Activated CD8-positive, alpha-beta memory T cell treated with anti-CD3 and anti-CD28 coated beads for 36 hours (primary cell): ENCODE data around the gene OXGR1. TPM values are rescaled to one million over a fixed set of nuclear protein-coding genes. Genes with fewer than 3 reads are reported as not detected.

Experiments used
- CTCF ChIA-PET: fragments of 350-600 bp; sonication (Branson Sonifier 250); formaldehyde crosslinking; loops from one replicate; lab custom pipeline; 2021; ENCODE audit warnings: antibody characterized with exemption; lab: Charles Lee
- POLR2A ChIA-PET: fragments of 350-600 bp; sonication (Branson Sonifier 250); formaldehyde crosslinking; loops from one replicate; lab custom pipeline; 2021; ENCODE audit warnings: antibody characterized with exemption; lab: Charles Lee
- total RNA-seq, 2 experiments: library from RNA; stranded (reverse); gene quantifications; one replicate each; pipeline ENCODE4 v1.2.3, GENCODE V29; 2021

The OXGR1 gene
- total RNA-seq, 2 experiments from 2014 or later = not detected

DNA sequence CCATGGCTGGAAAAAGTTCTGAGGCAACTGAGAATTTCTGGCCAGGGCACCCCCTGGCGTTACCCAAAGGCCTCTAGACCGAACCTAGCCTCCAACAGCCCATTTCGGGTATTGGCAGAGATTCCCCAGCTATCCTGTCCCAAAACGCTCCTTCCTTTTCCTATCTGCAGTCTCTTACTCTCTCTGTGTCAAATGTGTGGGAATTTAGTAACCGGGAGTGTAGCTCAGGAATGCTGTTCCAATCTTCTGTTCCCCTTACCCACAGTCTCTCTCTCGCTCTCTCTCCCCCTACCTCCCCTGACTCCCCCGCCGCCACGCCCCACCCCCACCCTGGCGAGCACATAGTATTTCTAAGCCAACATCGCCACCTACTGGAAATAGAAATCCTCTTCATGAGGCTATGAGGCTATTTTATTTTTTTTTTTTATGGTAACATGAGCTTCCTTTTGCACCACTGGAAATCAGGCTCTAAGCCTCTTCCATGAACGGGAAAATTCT, 27.0 kb downstream of the OXGR1 start:
- POLR2A ChIA-PET = no interaction called here

GRCh38 chr13:96966415-96967102, 27.7 kb downstream of the OXGR1 start:
- ChIA-PET POLR2A (no interaction called here), CTCF (no interaction called here)

More for the DNA sequence above, 27.0 kb downstream of the OXGR1 start:
- CTCF ChIA-PET = no interaction called here

- POLR2A ChIA-PET = no interaction called here
- CTCF ChIA-PET = no interaction called here
Observed at GRCh38 chr13:96963786-96964475, 30.3 kb downstream of the OXGR1 start.

- CTCF ChIA-PET = no interaction called here
- POLR2A ChIA-PET = no interaction called here
Observed at GRCh38 chr13:96960379-96960778, 33.9 kb downstream of the OXGR1 start.

GRCh38 chr13:96958286-96958891, 35.9 kb downstream of the OXGR1 start:
- POLR2A ChIA-PET = no interaction called here
- CTCF ChIA-PET = interaction anchor here (1.3 kb wide), 1 partner anchor 938 kb away, joined by 3 read pairs; no protein-coding TSS in a partner anchor

- POLR2A ChIA-PET = no interaction called here
- CTCF ChIA-PET = no interaction called here
Observed at GRCh38 chr13:96952595-96952994, 41.7 kb downstream of the OXGR1 start.

DNA sequence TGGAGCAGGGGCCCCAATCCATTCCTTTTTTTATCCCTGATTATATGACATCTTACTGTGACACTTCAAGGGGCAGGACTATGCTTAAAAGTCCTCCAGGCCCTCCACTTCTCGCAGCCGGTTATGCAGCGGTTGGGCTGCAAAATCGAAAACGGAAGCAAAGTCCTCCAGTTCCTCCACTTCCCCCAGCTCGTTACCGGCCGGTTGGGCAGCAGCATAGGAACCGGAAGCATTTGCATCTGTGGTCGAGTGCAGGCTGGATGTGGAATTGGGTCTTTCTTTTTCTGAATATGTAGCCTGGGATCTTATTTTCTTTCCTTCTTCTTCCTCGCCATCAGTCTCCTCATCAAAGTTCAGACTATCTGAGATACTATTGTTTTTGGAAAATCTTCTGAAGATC, 46.1 kb downstream of the OXGR1 start:
- POLR2A ChIA-PET = no interaction called here
- CTCF ChIA-PET = no interaction called here

GRCh38 chr13:96947343-96947910, 46.8 kb downstream of the OXGR1 start:
- ChIA-PET POLR2A (no interaction called here), CTCF (no interaction called here)

GRCh38 chr13:96946709-96947311, 47.5 kb downstream of the OXGR1 start:
- POLR2A ChIA-PET = no interaction called here
- CTCF ChIA-PET = no interaction called here

- POLR2A ChIA-PET = no interaction called here
- CTCF ChIA-PET = no interaction called here
Observed at GRCh38 chr13:96940961-96941360, 53.3 kb downstream of the OXGR1 start.

DNA sequence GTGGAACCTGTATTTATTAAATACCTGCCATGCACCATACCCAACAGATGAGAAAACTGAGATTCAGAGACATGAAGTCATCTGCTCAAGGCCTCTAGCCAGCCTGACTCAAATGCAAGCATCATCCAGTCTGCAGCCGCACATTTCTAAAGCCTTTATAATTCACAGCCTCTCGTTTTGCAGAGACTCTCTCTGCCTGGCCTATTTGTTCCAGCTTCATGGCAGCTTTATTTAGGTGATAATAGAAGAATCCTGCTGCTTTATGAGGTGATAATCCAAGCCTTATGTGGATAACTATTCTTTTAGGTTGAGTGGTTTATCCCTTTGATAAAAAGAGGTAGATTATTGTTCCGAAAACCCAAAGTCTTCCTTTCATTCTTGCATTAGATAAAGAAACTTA, 58.4 kb downstream of the OXGR1 start:
- POLR2A ChIA-PET = no interaction called here
- CTCF ChIA-PET = no interaction called here

Other genes with a start within 250 kb of the OXGR1 start
- 10 to 100 TPM; 16.9 to 17.6 TPM for gene MBNL2, start 227.9 kb upstream of the OXGR1 start, total RNA-seq